ENCODE measurements around the gene NEAT1.
"Not testable (repeated sequence)": the region's sequence is repeated elsewhere in the genome, so short reads cannot be mapped to it uniquely, and the experiment has no call there.

NEAT1 gene

DNA sequence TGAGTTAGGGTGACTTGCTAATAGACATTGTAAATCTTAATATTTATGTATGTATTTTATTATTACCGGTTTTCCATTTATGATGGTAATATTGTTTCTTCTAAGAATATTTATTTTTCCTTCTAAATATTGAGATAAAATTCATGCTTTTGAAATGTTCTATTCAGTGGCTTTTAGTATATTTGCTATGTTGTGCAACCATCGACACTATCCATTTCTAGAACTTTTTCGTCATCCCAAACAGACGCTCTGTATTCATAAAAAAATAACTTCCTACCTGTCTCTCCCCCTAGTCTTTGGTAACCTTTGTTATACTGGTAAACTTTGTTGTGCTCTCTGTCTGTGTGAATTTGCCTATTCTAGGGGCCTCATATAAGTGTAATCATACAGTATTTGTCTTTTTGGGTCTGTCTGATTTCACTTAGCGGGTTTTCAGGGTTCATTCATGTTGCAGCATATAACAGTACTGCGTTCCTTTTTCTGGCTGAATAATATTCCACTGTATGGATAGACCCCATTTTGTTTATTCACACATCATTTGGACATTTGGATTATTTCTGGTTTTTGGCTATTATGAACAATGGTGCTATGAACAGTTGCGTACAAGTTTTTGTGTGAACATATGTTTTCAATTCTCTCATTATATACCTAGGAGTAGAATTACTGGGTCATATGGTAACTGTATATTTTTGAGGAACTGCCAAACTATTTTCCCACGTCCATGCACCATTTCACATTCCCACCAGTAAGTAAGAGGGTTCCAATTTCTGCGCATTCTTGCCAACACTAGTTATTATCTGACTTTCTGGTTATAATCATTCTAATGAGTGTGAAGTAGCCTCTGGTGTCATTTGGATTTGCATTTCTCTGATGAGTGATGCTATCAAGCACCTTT is 15.9 kb downstream of the NEAT1 start:
- Mint-ChIP-seq H3K4me3 (no peak overlapping the region), H3K27ac (no peak overlapping the region), H3K4me1 (ENCODE audit: low read depth) (peaks cover 89% of the 10 kb centered on the region), H3K27me3 (no peaks in the 10 kb centered on the region), H3K36me3 (ENCODE audit: low read depth) (peaks cover 74% of the 10 kb centered on the region), H3K9me3 (no peaks in the 10 kb centered on the region)

DNA sequence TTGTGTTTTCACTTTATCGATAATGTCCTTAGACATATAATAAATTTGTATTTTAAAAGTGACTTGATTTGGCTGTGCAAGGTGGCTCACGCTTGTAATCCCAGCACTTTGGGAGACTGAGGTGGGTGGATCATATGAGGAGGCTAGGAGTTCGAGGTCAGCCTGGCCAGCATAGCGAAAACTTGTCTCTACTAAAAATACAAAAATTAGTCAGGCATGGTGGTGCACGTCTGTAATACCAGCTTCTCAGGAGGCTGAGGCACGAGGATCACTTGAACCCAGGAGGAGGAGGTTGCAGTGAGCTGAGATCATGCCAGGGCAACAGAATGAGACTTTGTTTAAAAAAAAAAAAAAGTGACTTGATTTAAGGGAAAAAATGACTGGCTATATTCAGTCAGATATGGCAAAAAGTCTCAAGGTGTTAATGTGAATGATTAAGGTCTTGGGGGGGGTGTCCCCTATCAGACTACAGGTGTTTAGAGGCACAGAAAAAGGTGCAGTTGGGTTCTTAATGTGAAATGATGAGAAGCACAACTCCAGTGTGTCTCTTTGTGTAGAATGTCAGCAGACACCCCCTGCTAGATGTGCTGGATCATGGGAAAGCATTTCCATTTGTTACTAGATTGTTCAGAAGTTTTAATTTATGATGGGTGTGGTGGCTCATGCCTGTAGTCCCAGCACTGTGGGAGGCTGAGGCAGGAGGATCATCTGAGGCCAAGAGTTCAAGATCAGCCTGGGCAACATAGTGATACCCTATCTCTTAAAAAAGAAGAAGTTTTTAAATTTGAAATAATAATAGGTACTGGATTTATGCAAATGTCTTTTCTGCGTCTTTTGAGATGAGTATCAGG is 17.0 kb downstream of the NEAT1 start:
- peak overlapping the region; percentile 47 for H3K4me3 Mint-ChIP-seq
- no peaks in the 10 kb centered on the region for H3K9me3 Mint-ChIP-seq
- peaks cover 74% of the 10 kb centered on the region for H3K36me3 Mint-ChIP-seq (ENCODE audit: low read depth)
- no peaks in the 10 kb centered on the region for H3K27me3 Mint-ChIP-seq
- peaks cover 87% of the 10 kb centered on the region for H3K4me1 Mint-ChIP-seq (ENCODE audit: low read depth)
- peak overlapping the region; percentile 85 for H3K27ac Mint-ChIP-seq

DNA sequence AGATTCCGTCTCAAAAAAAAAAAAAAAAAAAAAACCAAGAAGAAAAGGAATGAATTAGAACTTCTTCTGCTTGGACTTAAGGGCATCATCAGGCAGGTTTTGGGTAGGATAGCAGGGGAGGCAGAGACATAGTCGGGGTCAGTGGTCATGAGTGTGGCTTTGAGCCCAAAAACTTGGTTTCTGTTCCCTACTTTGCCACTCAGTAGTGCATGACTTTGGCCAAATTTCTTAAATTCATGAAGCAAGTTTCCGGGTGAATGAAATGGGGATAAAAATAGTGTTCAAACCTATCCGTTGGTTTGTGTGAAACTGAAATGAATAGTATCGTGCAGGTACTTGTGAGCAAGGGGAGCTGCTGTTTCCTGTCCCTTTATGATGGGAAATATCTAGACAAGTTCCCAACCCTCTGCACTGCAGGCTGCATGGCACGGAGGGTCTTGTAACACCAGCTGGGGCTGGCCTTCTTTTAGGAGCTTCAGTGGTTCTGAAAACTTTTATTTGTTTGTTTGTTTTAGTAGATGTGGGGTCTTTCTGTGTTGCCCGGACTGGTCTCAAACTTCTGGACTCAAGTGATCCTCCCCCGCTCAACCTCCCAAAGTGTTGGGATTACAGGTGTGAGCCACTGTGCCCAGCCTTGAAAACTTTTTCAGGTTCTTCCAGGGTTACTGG is 18.4 kb downstream of the NEAT1 start:
- Mint-ChIP-seq H3K9me3 (no peaks in the 10 kb centered on the region), H3K4me1 (ENCODE audit: low read depth) (peaks cover 79% of the 10 kb centered on the region), H3K4me3 (peak overlapping the region; percentile 60), H3K36me3 (ENCODE audit: low read depth) (peaks cover 67% of the 10 kb centered on the region), H3K27ac (peak overlapping the region; percentile 90), H3K27me3 (no peaks in the 10 kb centered on the region)

DNA sequence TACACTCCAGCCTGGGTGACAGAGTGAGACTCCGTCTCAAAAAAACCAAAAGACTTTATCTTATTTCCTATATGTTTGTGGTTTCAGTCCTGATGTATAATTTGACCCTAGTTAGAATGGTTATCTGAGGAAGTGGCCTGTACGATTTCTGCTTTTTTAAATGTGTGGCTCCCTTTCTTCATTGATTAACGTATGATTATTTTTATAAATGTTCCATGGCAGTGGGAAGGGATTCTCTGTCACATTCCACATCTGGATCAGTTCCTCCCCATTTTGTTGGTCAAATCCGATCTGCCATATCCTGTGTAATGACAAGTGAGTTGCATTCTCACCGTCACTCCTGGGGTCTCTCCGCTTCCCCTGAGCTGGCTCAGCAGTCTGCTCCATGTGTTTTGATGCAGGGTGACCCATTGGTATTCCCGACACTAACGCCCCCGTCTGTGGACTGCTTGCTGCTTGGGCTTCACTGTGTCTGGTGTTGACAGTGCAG is 20.3 kb downstream of the NEAT1 start:
- no peak overlapping the region for H3K4me3 Mint-ChIP-seq
- H3K27ac Mint-ChIP-seq, result peak overlapping the region; percentile 69
- H3K27me3 Mint-ChIP-seq, result no peaks in the 10 kb centered on the region
- peaks cover 64% of the 10 kb centered on the region for H3K4me1 Mint-ChIP-seq (ENCODE audit: low read depth)
- peaks cover 52% of the 10 kb centered on the region for H3K36me3 Mint-ChIP-seq (ENCODE audit: low read depth)
- H3K9me3 Mint-ChIP-seq, result no peaks in the 10 kb centered on the region

DNA sequence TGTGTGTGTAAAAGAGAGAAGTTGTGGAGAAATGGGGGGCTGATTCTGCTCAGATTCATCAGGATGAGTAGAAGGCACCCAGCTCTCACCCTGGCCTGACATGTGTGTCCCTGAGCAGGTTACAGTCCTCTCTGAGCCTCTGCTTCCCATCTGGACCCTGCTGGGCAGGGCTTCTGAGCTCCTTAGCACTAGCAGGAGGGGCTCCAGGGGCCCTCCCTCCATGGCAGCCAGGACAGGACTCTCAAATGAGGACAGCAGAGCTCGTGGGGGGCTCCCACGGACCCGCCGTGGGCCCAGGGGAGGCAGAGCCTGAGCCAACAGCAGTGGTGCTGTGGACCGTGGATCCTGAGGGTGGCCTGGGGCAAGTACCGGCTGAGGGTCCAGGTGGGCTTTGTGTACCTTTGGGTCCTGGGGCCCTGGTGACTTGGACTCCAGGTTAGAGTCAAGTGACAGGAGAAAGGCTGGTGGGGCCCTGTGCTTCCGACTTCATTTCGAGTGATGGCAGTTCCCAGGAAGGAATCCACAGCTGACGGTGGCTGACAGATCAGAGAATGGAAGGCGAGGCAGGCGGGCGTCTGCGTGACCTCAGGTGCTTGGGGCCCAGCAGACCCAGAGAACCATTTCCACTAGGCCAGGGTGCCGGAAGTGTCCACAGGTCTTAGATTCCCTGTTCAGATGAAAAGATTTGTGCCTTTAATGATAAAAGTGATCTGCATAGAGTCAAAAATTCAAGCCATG is 21.9 kb downstream of the NEAT1 start:
- peaks cover 61% of the 10 kb centered on the region for H3K4me1 Mint-ChIP-seq (ENCODE audit: low read depth)
- H3K4me3 Mint-ChIP-seq, result no peak overlapping the region
- no peaks in the 10 kb centered on the region for H3K27me3 Mint-ChIP-seq
- peak overlapping the region; percentile 60 for H3K27ac Mint-ChIP-seq
- H3K9me3 Mint-ChIP-seq, result no peaks in the 10 kb centered on the region
- H3K36me3 Mint-ChIP-seq (ENCODE audit: low read depth), result peaks cover 40% of the 10 kb centered on the region

DNA sequence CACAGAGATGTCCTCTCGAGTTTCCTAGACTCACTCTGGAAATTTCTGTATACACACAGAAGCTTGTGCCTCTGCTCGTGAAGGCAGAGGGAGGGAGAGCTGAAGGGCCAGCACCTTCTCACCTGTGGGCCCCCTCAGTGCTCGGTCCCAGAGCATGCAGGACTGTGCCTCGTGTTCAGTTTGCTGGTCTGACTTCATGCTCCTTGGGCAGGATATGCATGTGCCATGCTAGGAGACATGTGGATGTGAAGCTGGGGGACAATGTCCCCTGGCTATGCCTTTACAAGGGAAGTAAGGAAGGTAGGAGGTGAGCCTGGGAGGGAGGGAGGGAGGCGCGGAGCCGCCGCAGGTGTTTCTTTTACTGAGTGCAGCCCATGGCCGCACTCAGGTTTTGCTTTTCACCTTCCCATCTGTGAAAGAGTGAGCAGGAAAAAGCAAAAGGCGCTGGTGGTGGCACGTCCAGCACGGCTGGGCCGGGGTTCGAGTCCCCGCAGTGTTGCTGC is 22.6 kb downstream of the NEAT1 start:
- Mint-ChIP-seq H3K36me3 (ENCODE audit: low read depth) (peaks cover 34% of the 10 kb centered on the region), H3K27ac (peak overlapping the region; percentile 60), H3K4me3 (no peak overlapping the region), H3K4me1 (ENCODE audit: low read depth) (peaks cover 54% of the 10 kb centered on the region), H3K27me3 (no peaks in the 10 kb centered on the region), H3K9me3 (no peaks in the 10 kb centered on the region)

DNA sequence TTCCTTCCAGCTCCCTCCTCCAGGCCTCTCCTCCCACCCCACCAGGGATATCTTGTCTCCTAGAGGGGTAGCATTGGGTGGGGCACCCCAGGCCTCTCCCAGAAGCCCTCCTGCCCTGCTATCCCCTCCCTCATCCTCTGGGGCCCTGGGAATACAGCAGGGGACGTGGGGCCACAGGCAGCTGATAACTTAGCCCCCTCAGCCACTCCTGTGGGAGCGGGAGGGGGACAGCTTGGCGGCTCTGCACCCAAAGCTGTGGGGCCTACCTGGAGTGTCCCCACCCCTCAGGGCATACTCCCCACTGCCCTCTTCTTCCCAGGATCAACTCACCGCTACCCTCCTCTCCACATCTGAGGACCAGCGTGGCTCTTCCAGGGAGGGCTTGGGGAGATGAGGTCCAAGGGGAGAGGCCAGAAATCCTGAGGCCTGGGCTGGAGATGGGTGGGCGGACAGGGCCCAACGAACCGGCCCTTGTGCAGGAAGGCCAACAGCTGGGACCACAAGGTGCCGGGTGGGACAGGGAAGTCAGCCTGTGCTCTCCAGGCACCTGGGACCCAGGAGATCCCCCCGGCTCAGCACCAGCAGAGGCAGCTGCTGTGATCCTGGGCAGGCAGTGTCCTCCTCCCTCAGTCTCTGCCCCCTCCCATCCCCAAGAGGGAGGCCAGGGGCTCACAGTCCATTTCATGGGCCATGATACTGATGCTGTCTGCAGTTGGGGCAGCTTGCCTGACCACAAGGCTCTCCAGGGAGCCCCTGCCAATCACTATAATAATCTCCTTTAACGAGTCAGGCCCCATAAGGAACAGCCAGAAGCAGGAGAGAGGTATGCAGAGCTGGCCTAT is 23.2 kb downstream of the NEAT1 start:
- Mint-ChIP-seq H3K27ac (peak overlapping the region; percentile 40), H3K4me3 (no peak overlapping the region), H3K4me1 (ENCODE audit: low read depth) (peaks cover 47% of the 10 kb centered on the region), H3K36me3 (ENCODE audit: low read depth) (peaks cover 30% of the 10 kb centered on the region), H3K9me3 (no peaks in the 10 kb centered on the region), H3K27me3 (no peaks in the 10 kb centered on the region)

DNA sequence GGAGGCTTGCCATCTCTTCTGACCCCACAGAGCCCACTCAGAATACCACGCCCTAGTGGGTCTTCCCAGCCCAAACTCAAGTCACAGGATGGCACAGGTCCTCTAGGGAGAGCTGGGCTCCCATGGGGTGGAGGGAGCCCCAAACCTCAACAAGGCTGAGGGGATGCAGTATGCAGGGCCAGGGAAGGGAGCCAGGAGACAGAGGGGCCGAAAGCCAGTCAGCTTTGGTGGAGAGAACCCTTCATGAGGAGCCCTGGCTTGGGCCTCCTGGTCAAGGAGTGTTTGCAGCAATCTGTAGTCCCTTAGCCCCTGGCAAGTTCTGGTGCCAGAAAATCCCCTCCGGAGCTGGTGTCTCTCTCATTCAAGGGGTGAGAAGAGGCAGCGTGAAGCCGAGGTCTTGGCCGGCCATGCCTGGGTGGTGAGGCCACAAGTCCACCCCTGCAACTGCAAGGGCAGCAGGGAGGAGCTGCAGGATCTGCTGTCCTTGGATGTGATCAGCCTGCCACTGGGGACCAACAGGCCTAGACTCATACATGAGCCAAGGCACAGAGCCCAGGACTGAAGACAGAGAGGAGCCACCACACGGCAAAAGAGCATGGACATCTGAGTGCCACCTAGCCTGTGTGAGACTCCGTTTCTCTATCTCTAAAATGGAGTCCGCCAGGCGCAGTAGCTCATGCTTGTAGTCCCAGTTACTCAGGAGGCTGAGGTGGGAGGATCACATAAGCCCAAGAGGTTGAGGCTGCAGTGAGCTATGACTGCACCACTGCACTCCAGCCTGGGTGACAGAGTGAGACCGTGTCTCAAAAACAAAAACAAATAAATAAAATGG is 24.1 kb downstream of the NEAT1 start:
- H3K4me1 Mint-ChIP-seq (ENCODE audit: low read depth), result peaks cover 40% of the 10 kb centered on the region
- H3K36me3 Mint-ChIP-seq (ENCODE audit: low read depth), result peaks cover 24% of the 10 kb centered on the region
- no peaks in the 10 kb centered on the region for H3K9me3 Mint-ChIP-seq
- no peaks in the 10 kb centered on the region for H3K27me3 Mint-ChIP-seq
- H3K27ac Mint-ChIP-seq, result peak overlapping the region; percentile 40
- no peak overlapping the region for H3K4me3 Mint-ChIP-seq

DNA sequence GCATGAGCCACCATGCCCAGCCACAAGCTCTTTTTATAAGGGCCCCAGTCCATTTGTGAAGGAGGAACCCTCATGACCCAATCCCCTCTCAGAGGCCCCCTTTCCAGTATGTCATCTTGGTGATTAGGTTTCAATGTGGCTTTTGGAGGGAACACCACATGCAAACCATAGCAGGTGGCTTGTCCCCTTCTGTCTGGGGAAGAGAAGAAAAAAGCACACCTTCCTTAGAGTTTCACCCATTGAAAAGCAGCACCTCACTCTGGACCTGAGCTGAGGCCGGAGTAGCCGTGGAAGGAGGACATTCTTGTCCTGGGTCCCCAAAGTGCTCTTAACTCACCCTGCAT is 25.4 kb downstream of the NEAT1 start:
- peaks cover 16% of the 10 kb centered on the region for H3K36me3 Mint-ChIP-seq (ENCODE audit: low read depth)
- no peaks in the 10 kb centered on the region for H3K9me3 Mint-ChIP-seq
- peaks cover 29% of the 10 kb centered on the region for H3K4me1 Mint-ChIP-seq (ENCODE audit: low read depth)
- H3K4me3 Mint-ChIP-seq, result no peak overlapping the region
- H3K27me3 Mint-ChIP-seq, result no peaks in the 10 kb centered on the region
- no peak overlapping the region for H3K27ac Mint-ChIP-seq

DNA sequence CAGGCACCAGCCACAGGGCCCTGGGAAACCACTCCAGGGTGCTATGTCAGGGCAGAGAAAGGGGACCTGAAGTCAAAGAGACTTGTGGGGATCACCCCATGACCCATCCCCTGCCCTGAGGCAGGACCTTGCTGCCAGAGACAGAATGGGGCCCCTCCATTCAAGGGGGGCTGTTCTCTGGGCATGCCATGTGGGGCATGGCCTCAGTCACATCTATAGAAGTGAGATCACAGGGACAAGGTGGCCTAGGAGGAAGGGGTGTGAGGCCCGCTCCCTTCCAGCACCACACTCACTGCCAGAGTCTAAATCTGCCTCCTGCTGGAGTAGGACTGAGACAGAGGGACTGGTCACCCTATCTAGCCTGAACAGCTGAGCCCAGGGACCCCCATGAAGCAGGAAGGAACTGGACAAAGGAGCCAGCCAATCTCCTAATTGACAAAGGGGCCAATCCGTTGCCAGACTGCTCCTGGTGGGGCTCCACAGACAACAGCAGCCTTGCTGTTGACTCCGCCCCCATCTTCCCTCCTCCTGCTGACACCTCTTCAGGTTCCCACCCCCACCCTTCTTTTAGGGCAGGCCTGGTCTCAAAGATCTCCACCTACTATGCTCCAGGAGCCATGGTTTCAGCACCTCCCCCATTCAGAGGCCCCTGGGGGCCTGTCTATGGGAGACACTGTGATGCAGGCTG is 26.0 kb downstream of the NEAT1 start:
- no peak overlapping the region for H3K4me3 Mint-ChIP-seq
- H3K27me3 Mint-ChIP-seq, result no peaks in the 10 kb centered on the region
- peak overlapping the region; percentile 52 for H3K27ac Mint-ChIP-seq
- peaks cover 12% of the 10 kb centered on the region for H3K36me3 Mint-ChIP-seq (ENCODE audit: low read depth)
- H3K9me3 Mint-ChIP-seq, result no peaks in the 10 kb centered on the region
- H3K4me1 Mint-ChIP-seq (ENCODE audit: low read depth), result peaks cover 28% of the 10 kb centered on the region

DNA sequence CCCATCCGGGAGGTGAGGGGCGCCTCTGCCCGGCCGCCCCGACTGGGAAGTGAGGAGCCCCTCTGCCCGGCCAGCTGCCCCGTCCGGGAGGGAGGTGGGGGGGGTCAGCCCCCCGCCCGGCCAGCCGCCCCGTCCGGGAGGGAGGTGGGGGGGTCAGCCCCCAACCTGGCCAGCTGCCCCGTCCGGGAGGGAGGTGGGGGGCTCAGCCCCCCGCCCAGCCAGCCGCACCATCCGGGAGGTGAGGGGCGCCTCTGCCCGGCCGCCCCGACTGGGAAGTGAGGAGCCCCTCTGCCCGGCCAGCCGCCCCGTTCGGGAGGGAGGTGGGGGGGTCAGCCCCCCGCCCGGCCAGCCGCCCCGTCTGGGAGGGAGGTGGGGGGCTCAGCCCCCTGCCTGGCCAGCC is 28.7 kb downstream of the NEAT1 start:
- H3K27me3 Mint-ChIP-seq; H3K27ac Mint-ChIP-seq; H3K36me3 Mint-ChIP-seq (ENCODE audit: low read depth); H3K4me3 Mint-ChIP-seq; H3K9me3 Mint-ChIP-seq: not testable (repeated sequence)
- peaks cover 41% of the 10 kb centered on the region for H3K4me1 Mint-ChIP-seq (ENCODE audit: low read depth)

DNA sequence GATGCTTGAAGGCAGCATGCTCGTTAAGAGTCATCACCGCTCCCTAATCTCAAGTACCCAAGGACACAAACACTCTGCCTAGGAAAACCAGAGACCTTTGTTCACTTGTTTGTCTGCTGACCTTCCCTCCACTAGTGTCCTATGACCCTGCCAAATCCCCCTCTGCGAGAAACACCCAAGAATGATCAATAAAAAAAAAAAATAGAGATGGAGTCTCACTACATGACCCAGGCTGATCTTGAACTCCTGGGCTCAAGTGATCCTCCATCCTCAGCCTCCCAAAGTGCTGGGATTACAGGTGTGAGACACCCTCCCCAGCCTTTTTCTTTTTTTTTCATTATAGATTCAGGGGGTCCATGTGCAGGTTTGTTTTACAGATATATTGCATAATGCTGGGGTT is 29.7 kb downstream of the NEAT1 start:
- not testable (repeated sequence) for H3K9me3 Mint-ChIP-seq; H3K4me3 Mint-ChIP-seq; H3K36me3 Mint-ChIP-seq (ENCODE audit: low read depth); H3K27ac Mint-ChIP-seq; H3K27me3 Mint-ChIP-seq
- peaks cover 47% of the 10 kb centered on the region for H3K4me1 Mint-ChIP-seq (ENCODE audit: low read depth)

All from stimulated activated naive CD8-positive, alpha-beta T cell treated with anti-CD3 and anti-CD28 coated beads, Interleukin-15, Interleukin-2, amounts not matched to agents 100 ng/mL and 50 ng/mL, for 24 hours (primary cell).